Measurements from ENCODE around the gene PGBD2.
"Not testable (repeated sequence)": the region's sequence is repeated elsewhere in the genome, so short reads cannot be mapped to it uniquely, and the experiment has no call there.

PGBD2 gene

GRCh38 chr1:248906009-248906752 lies at the start of gene PGBD2:
Gene PGBD2 (plus strand): TSS chr1:248906235. CDS start chr1:248913863, 7,628 bp downstream.
- peak; percentile 94 for DNase-seq

- no peak for DNase-seq
Observed at GRCh38 chr1:248857201-248857600, 48.8 kb upstream of the PGBD2 start.

GRCh38 chr1:248857749-248858095 lies 48.3 kb upstream of the PGBD2 start:
- no peak for DNase-seq

GRCh38 chr1:248858096-248858890 lies 47.7 kb upstream of the PGBD2 start:
- peak; percentile 26 for DNase-seq

- DNase-seq = peak; percentile 98
Observed at GRCh38 chr1:248858891-248859889, 46.8 kb upstream of the PGBD2 start, which contains the start of gene ZNF692. Gene ZNF692 (minus strand): TSS chr1:248859085. CDS start chr1:248858309, 776 bp downstream.

- DNase-seq = no peak
Observed at GRCh38 chr1:248860007-248860406, 46.0 kb upstream of the PGBD2 start.

GRCh38 chr1:248861616-248862015 lies 44.4 kb upstream of the PGBD2 start:
- DNase-seq = no peak

GRCh38 chr1:248862695-248862997 lies 43.4 kb upstream of the PGBD2 start:
- DNase-seq = no peak

GRCh38 chr1:248862998-248863881 lies 42.8 kb upstream of the PGBD2 start:
- peak; percentile 84 for DNase-seq

- no peak for DNase-seq
Observed at GRCh38 chr1:248871837-248872401, 34.1 kb upstream of the PGBD2 start.

- DNase-seq = peak; percentile 51
Observed at GRCh38 chr1:248872752-248873408, 33.2 kb upstream of the PGBD2 start.

GRCh38 chr1:248873409-248873992 lies 32.5 kb upstream of the PGBD2 start:
- DNase-seq = peak; percentile 94

GRCh38 chr1:248873993-248874533 lies 32.0 kb upstream of the PGBD2 start:
- peak; percentile 91 for DNase-seq

GRCh38 chr1:248881261-248881660 lies 24.8 kb upstream of the PGBD2 start:
- DNase-seq = no peak

- DNase-seq = not testable (repeated sequence)
Observed at GRCh38 chr1:248882427-248882826, 23.6 kb upstream of the PGBD2 start.

- no peak for DNase-seq
Observed at GRCh38 chr1:248884632-248885295, 21.3 kb upstream of the PGBD2 start.

GRCh38 chr1:248885646-248886045 lies 20.4 kb upstream of the PGBD2 start:
- DNase-seq = no peak

GRCh38 chr1:248886237-248886895 lies 19.7 kb upstream of the PGBD2 start:
- DNase-seq = no peak

GRCh38 chr1:248889914-248890243 lies 16.2 kb upstream of the PGBD2 start:
- not testable (repeated sequence) for DNase-seq

Measured in CD4-positive, alpha-beta T cell treated with Interleukin-21 for 1 hour (primary cell).